Loucy (cell line): ENCODE measurements around the gene NOC4L.

ENCODE experiments used
- CTCF ChIP-seq: fragments of 200-600 bp; sonication (generic); conservative IDR thresholded peaks from 2 replicates; pipeline ENCODE4 v1.5.1; 2014; ENCODE audit warnings: mild to moderate bottlenecking, antibody characterized with exemption, low read length
- EZH2phosphoT487 ChIP-seq: fragments of 200-600 bp; IDR thresholded peaks from 2 replicates; pipeline ENCODE4 v1.6.1; 2018; ENCODE audit warnings: antibody characterized with exemption, mild to moderate bottlenecking, moderate library complexity, borderline replicate concordance

- TF ChIP-seq CTCF (no peak), EZH2phosphoT487 (no peak)
These were observed 14.7 kb downstream of the NOC4L start for GRCh38 chr12:132158677-132159554.
